Measurements from ENCODE around the gene CSNK1D.
"Not testable (repeated sequence)": the region's sequence is repeated elsewhere in the genome, so short reads cannot be mapped to it uniquely, and the experiment has no call there.

CSNK1D gene

GRCh38 chr17:82272495-82273326 is 789 bp downstream of the CSNK1D start:
- DNase-seq, result no peak

- no peak for DNase-seq
These were observed 2.1 kb downstream of the CSNK1D start for GRCh38 chr17:82271401-82271800.

GRCh38 chr17:82270651-82271050 is 2.8 kb downstream of the CSNK1D start:
- DNase-seq, result no peak

GRCh38 chr17:82269882-82270500 is 3.5 kb downstream of the CSNK1D start:
- DNase-seq, result no peak

- DNase-seq, result no peak
These were observed 4.2 kb downstream of the CSNK1D start for GRCh38 chr17:82269138-82269881.

GRCh38 chr17:82267575-82268379 is 5.7 kb downstream of the CSNK1D start:
- DNase-seq, result peak; percentile 90

GRCh38 chr17:82266142-82266541 is 7.4 kb downstream of the CSNK1D start:
- no peak for DNase-seq

GRCh38 chr17:82263641-82264040 is 9.9 kb downstream of the CSNK1D start:
- DNase-seq, result no peak

GRCh38 chr17:82262344-82262743 is 11.2 kb downstream of the CSNK1D start:
- no peak for DNase-seq

GRCh38 chr17:82259972-82260961 is 13.2 kb downstream of the CSNK1D start:
- not testable (repeated sequence) for DNase-seq

- no peak for DNase-seq
These were observed 14.9 kb downstream of the CSNK1D start for GRCh38 chr17:82258555-82258954.

- DNase-seq, result peak; percentile 52
These were observed 16.0 kb downstream of the CSNK1D start for GRCh38 chr17:82257473-82257872.

- no peak for DNase-seq
These were observed 17.1 kb downstream of the CSNK1D start for GRCh38 chr17:82256242-82256885.

- no peak for DNase-seq
These were observed 18.0 kb downstream of the CSNK1D start for GRCh38 chr17:82255402-82255972.

- not testable (repeated sequence) for DNase-seq
These were observed 18.8 kb downstream of the CSNK1D start for GRCh38 chr17:82254746-82255145.

- not testable (repeated sequence) for DNase-seq
These were observed 19.4 kb downstream of the CSNK1D start for GRCh38 chr17:82254096-82254495.

- DNase-seq, result no peak
These were observed 20.3 kb downstream of the CSNK1D start for GRCh38 chr17:82253179-82253544.

GRCh38 chr17:82252511-82253178 is 20.9 kb downstream of the CSNK1D start:
- no peak for DNase-seq

- DNase-seq, result no peak
These were observed 22.5 kb downstream of the CSNK1D start for GRCh38 chr17:82250868-82251500.

Measured in fibroblast of skin of scalp (primary cell).